HG02678 (cell line): Measurements from ENCODE around the gene COL4A2.

Source experiments
- ATAC-seq: cut with Tn5 transposase; IDR thresholded peaks from one replicate; pipeline ENCODE4 v1.9.1; 2021; ENCODE audit warnings: mild to moderate bottlenecking, moderate library complexity; ENCODE audit not compliant: unreplicated experiment

Gene COL4A2

GRCh38 chr13:110467516-110468110 is 160.5 kb downstream of the COL4A2 start:
- no peak for ATAC-seq

GRCh38 chr13:110468986-110469495 is 162.0 kb downstream of the COL4A2 start:
- no peak for ATAC-seq

GRCh38 chr13:110469597-110469996 is 162.5 kb downstream of the COL4A2 start:
- no peak for ATAC-seq

- no peak for ATAC-seq
Measured at GRCh38 chr13:110470272-110471009, 163.4 kb downstream of the COL4A2 start.

- ATAC-seq, result peak; percentile 24
Measured at GRCh38 chr13:110471156-110471832, 164.2 kb downstream of the COL4A2 start.

- peak; percentile 99 for ATAC-seq
Measured at GRCh38 chr13:110471833-110472162, 164.7 kb downstream of the COL4A2 start.

- no peak for ATAC-seq
Measured at GRCh38 chr13:110472904-110473563, 165.9 kb downstream of the COL4A2 start.

- ATAC-seq, result no peak
Measured at GRCh38 chr13:110474713-110475112, 167.6 kb downstream of the COL4A2 start.

- no peak for ATAC-seq
Measured at GRCh38 chr13:110475117-110475516, 168.0 kb downstream of the COL4A2 start.

- no peak for ATAC-seq
Measured at GRCh38 chr13:110475550-110476219, 168.6 kb downstream of the COL4A2 start.

- ATAC-seq, result no peak
Measured at GRCh38 chr13:110476220-110476617, 169.1 kb downstream of the COL4A2 start.

- no peak for ATAC-seq
Measured at GRCh38 chr13:110477706-110478245, 170.7 kb downstream of the COL4A2 start.

GRCh38 chr13:110478405-110479214 is 171.5 kb downstream of the COL4A2 start:
- no peak for ATAC-seq

GRCh38 chr13:110479215-110479545 is 172.1 kb downstream of the COL4A2 start:
- no peak for ATAC-seq

- no peak for ATAC-seq
Measured at GRCh38 chr13:110479648-110480047, 172.6 kb downstream of the COL4A2 start.

GRCh38 chr13:110480161-110480560 is 173.1 kb downstream of the COL4A2 start:
- ATAC-seq, result no peak

GRCh38 chr13:110483386-110483968 is 176.4 kb downstream of the COL4A2 start:
- no peak for ATAC-seq

- no peak for ATAC-seq
Measured at GRCh38 chr13:110484290-110485048, 177.4 kb downstream of the COL4A2 start.

GRCh38 chr13:110485604-110486003 is 178.5 kb downstream of the COL4A2 start:
- ATAC-seq, result no peak
